Glutamatergic neuron (in vitro differentiated cells): ENCODE measurements around the gene MAJIN. TPM values are rescaled to one million over a fixed set of nuclear protein-coding genes. Genes with fewer than 3 reads are reported as not detected.

Source experiments
- DNase-seq: peaks from one replicate; pipeline ENCODE4 v3.0.0; 2022
- H3K27ac Mint-ChIP-seq: one replicate; pipeline ENCODE4 v1.8.0; 2020; ENCODE audit warnings: mild to moderate bottlenecking, mixed read lengths, inconsistent platforms; ENCODE audit not compliant: unreplicated experiment
- H3K27me3 Mint-ChIP-seq: one replicate; pipeline ENCODE4 v1.8.0; 2020; ENCODE audit warnings: mild to moderate bottlenecking, moderate library complexity, mixed read lengths, inconsistent platforms; ENCODE audit not compliant: unreplicated experiment
- H3K36me3 Mint-ChIP-seq: one replicate; pipeline ENCODE4 v1.8.0; 2020; ENCODE audit warnings: mild to moderate bottlenecking, mixed read lengths, inconsistent platforms; ENCODE audit not compliant: unreplicated experiment
- H3K4me1 Mint-ChIP-seq: one replicate; pipeline ENCODE4 v1.8.0; 2020; ENCODE audit warnings: mild to moderate bottlenecking, low read depth, mixed read lengths, inconsistent platforms; ENCODE audit not compliant: unreplicated experiment
- H3K4me3 Mint-ChIP-seq: one replicate; pipeline ENCODE4 v1.8.0; 2020; ENCODE audit warnings: mild to moderate bottlenecking, mixed read lengths, inconsistent platforms; ENCODE audit not compliant: unreplicated experiment
- H3K9me3 Mint-ChIP-seq: one replicate; pipeline ENCODE4 v1.8.0; 2020; ENCODE audit warnings: mild to moderate bottlenecking, moderate library complexity, mixed read lengths, inconsistent platforms; ENCODE audit not compliant: unreplicated experiment
- CTCF ChIP-seq: fragments of 200-600 bp; sonication (generic); IDR thresholded peaks from one replicate; pipeline ENCODE4 v1.5.0; 2021; ENCODE audit not compliant: partially characterized antibody, unreplicated experiment
- total RNA-seq: library from RNA; stranded (reverse); fragmentation: NEBNext Ultra II Directional; extraction: Animal tissue kit (Norgen Biotek cat#: 25700); gene quantifications from one replicate; pipeline ENCODE4 v1.2.1, GENCODE V29; 2021; ENCODE audit not compliant: unreplicated experiment

MAJIN gene
- total RNA-seq, 1 donor from 2014 or later: not detected

GRCh38 chr11:64936539-64936938, 35.4 kb downstream of the MAJIN start:
- no peak overlapping the region for H3K4me3 Mint-ChIP-seq
- H3K9me3 Mint-ChIP-seq: peaks cover 13% of the 10 kb centered on the region
- H3K36me3 Mint-ChIP-seq: peaks cover 6% of the 10 kb centered on the region
- TF ChIP-seq CTCF: no peak
- no peak for DNase-seq
- peaks cover 46% of the 10 kb centered on the region for H3K4me1 Mint-ChIP-seq
- peaks cover 14% of the 10 kb centered on the region for H3K27me3 Mint-ChIP-seq
- no peak overlapping the region for H3K27ac Mint-ChIP-seq

DNA sequence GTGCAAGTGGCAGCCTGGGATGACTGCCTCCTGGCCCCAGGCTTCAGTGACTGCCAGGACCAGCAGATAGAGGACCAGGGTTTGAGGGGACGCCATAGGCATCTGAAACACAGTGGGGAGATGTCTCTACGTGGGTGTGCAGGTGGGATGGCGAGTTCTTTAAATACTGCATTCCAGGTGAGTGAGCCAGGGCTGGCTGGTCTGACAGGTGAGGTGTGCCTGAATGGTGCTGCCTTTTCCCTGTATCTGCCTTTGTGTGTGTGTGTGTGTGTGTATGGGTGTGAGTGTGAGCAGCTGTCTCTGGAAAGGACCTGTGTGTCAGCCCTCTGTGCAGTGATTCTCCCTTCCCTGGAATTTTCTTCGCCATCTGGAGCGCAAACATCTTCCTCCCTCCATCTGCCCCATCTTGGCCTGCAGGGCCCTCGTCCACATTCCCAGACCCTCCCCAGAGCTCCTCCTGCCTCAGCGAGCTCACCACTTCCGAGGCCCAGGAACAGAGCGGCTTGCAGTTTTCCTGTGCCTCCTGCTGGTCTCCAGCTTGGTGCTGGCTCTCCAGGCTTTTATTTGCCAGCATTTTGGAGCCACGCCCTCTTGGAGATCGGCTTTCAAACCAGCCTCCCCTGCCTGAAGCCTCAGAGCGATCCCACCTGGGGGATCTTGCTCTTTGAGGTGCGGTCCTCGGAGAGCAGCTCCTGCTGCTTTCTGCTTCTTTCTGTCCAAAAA, 36.4 kb downstream of the MAJIN start, which contains the start of gene GPHA2:
TSS of gene GPHA2 (minus strand) at position 535 of the 723 bp plus-strand sequence. CDS start at position 102, 433 bp downstream.
- DNase-seq: peak; percentile 64
- peak within 1 kb of the TSS; percentile 65 for H3K4me3 Mint-ChIP-seq
- TF ChIP-seq CTCF: no peak
- peaks cover 12% of the 10 kb centered on the region for H3K27me3 Mint-ChIP-seq
- peaks cover 14% of the 10 kb centered on the region for H3K36me3 Mint-ChIP-seq
- H3K9me3 Mint-ChIP-seq: peaks cover 13% of the 10 kb centered on the region
- H3K27ac Mint-ChIP-seq: peak within 1 kb of the TSS; percentile 93
- H3K4me1 Mint-ChIP-seq: peaks cover 46% of the 10 kb centered on the region

- Mint-ChIP-seq H3K27me3 (peaks cover 12% of the 10 kb centered on the region), H3K4me3 (peak overlapping the region; percentile 65), H3K27ac (peak overlapping the region; percentile 93), H3K4me1 (peaks cover 46% of the 10 kb centered on the region), H3K36me3 (peaks cover 15% of the 10 kb centered on the region), H3K9me3 (peaks cover 13% of the 10 kb centered on the region)
- peak; percentile 59 for DNase-seq
- no peak for TF ChIP-seq CTCF
Measured at GRCh38 chr11:64934682-64935358, 37.1 kb downstream of the MAJIN start.

- no peak for TF ChIP-seq CTCF
- peak overlapping the region; percentile 93 for H3K27ac Mint-ChIP-seq
- peaks cover 15% of the 10 kb centered on the region for H3K9me3 Mint-ChIP-seq
- peak overlapping the region; percentile 65 for H3K4me3 Mint-ChIP-seq
- peaks cover 15% of the 10 kb centered on the region for H3K36me3 Mint-ChIP-seq
- H3K4me1 Mint-ChIP-seq: peaks cover 46% of the 10 kb centered on the region
- DNase-seq: no peak
- peaks cover 12% of the 10 kb centered on the region for H3K27me3 Mint-ChIP-seq
Measured at GRCh38 chr11:64933935-64934681, 37.8 kb downstream of the MAJIN start.
